PFSK-1 (cell line): ENCODE measurements around the gene EPHA3. TPM values are rescaled to one million over a fixed set of nuclear protein-coding genes. Genes with fewer than 3 reads are reported as not detected.

Experiments
- FOXP2 ChIP-seq: optimal IDR thresholded peaks from 2 replicates; pipeline ENCODE3; 2011; ENCODE audit warnings: borderline replicate concordance, control low read depth, inconsistent platforms; ENCODE audit not compliant: insufficient read depth; ENCODE audit errors: extremely low read length, extremely low read depth
- POLR2AphosphoS5 ChIP-seq: IDR thresholded peaks from 2 replicates; pipeline ENCODE4 v1.6.1; 2012; ENCODE audit warnings: low read depth, mild to moderate bottlenecking, control low read depth, low read length, moderate library complexity
- SIN3A ChIP-seq: IDR thresholded peaks from 2 replicates; pipeline ENCODE4 v1.6.1; 2012; ENCODE audit warnings: mild to moderate bottlenecking, low read length, moderate library complexity, borderline replicate concordance; ENCODE audit not compliant: insufficient read depth
- TAF1 ChIP-seq: IDR thresholded peaks from 2 replicates; pipeline ENCODE4 v1.6.1; 2012; ENCODE audit warnings: low read length, control low read depth, borderline replicate concordance; ENCODE audit not compliant: insufficient read depth
- polyA plus RNA-seq: library from polyadenylated mRNA; unstranded; fragments of >200 nt; gene quantifications from one replicate; pipeline ENCODE4 v1.2.1, GENCODE V29; 2012; ENCODE audit warnings: low read depth, missing spikeins; ENCODE audit not compliant: insufficient read length
- TF ChIP-seq, protein P1 (sequence below), 2 experiments: IDR thresholded peaks; 2 replicates each; pipeline versions ENCODE4 v1.6.1 to v1.8.0; 2011 to 2012; ENCODE audit warnings: low read depth in 2 of 2, low read length in 2 of 2, control low read depth in 1 of 2, inconsistent platforms in 1 of 2, mild to moderate bottlenecking in 1 of 2, moderate library complexity in 1 of 2; ENCODE audit not compliant: insufficient read depth in 1 of 2

Gene EPHA3
- polyA plus RNA-seq, result 5.4 TPM

DNA sequence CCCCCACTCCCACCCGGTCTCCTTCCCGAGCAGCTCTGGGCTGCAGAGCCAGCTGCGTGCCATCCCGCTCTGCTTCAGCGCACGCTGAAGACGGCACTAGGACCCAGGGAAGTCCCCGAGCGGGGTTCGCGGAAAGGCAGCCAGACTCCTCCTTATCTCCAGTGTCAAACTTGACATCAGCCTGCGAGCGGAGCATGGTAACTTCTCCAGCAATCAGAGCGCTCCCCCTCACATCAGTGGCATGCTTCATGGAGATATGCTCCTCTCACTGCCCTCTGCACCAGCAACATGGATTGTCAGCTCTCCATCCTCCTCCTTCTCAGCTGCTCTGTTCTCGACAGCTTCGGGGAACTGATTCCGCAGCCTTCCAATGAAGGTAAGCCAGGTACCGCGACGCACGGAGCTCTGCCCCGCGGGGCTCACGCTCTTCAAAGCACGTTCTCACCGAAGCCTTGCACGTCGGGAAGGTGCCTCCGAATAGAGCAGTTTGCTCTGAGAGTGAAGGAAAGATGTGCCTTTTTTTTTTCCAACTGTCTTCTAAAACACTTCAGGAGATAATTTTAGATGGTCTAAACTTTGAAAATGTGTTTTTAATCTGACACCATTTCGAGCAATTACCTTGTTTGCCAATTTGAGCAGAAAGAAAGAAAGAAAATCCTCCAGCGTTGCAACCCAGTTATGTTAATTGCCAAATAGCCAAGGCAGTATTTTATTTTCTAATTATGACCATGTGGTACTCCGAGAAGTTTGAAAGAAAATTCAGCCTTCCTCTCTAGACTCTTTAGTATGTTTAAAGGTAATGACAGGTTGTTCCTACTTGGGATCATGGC is at the start of gene EPHA3:
TSS of gene EPHA3 (plus strand) at position 161 of the 830 bp plus-strand sequence. CDS start at position 289, 128 bp downstream.
- peak; percentile 78; the same call in 1 of the 2 replicates for TF ChIP-seq POLR2AphosphoS5
- peak; percentile 92 for TF ChIP-seq FOXP2
- peak; percentile 96; the same call in 1 of the 2 replicates for TF ChIP-seq SIN3A
- TF ChIP-seq, protein P1, sequence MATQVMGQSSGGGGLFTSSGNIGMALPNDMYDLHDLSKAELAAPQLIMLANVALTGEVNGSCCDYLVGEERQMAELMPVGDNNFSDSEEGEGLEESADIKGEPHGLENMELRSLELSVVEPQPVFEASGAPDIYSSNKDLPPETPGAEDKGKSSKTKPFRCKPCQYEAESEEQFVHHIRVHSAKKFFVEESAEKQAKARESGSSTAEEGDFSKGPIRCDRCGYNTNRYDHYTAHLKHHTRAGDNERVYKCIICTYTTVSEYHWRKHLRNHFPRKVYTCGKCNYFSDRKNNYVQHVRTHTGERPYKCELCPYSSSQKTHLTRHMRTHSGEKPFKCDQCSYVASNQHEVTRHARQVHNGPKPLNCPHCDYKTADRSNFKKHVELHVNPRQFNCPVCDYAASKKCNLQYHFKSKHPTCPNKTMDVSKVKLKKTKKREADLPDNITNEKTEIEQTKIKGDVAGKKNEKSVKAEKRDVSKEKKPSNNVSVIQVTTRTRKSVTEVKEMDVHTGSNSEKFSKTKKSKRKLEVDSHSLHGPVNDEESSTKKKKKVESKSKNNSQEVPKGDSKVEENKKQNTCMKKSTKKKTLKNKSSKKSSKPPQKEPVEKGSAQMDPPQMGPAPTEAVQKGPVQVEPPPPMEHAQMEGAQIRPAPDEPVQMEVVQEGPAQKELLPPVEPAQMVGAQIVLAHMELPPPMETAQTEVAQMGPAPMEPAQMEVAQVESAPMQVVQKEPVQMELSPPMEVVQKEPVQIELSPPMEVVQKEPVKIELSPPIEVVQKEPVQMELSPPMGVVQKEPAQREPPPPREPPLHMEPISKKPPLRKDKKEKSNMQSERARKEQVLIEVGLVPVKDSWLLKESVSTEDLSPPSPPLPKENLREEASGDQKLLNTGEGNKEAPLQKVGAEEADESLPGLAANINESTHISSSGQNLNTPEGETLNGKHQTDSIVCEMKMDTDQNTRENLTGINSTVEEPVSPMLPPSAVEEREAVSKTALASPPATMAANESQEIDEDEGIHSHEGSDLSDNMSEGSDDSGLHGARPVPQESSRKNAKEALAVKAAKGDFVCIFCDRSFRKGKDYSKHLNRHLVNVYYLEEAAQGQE (IDR thresholded peaks at IDR 0.05; ENCODE audit: insufficient read depth in 1 of 2, low read depth in 2 of 2, low read length in 2 of 2), result no peak
- TF ChIP-seq TAF1, result peak; percentile 77; the same call in 1 of the 2 replicates

DNA sequence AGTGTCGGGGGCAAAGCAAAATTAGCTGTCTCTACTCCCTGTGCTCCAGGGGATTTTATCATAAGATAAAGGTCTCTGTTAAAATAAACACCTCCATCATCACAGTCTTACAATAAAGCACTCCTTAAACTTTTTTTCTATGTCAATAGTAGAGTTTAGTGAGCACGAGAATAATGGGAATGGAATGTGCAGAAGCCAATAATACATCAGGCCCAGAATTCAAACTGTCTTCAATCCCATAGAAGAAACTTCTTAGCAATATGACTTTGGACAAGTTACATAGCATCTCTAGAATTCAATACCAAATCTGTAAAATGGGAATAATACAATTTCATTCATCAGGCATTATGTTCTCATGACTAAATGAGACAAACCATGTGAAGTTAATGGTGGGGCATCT is 49.0 kb upstream of the EPHA3 start:
- TF ChIP-seq, protein P1 (IDR thresholded peaks at IDR 0.05; ENCODE audit: insufficient read depth in 1 of 2, low read depth in 2 of 2, low read length in 2 of 2), result no peak
- TF ChIP-seq POLR2AphosphoS5 (no peak), FOXP2 (no peak), TAF1 (no peak), SIN3A (no peak)

DNA sequence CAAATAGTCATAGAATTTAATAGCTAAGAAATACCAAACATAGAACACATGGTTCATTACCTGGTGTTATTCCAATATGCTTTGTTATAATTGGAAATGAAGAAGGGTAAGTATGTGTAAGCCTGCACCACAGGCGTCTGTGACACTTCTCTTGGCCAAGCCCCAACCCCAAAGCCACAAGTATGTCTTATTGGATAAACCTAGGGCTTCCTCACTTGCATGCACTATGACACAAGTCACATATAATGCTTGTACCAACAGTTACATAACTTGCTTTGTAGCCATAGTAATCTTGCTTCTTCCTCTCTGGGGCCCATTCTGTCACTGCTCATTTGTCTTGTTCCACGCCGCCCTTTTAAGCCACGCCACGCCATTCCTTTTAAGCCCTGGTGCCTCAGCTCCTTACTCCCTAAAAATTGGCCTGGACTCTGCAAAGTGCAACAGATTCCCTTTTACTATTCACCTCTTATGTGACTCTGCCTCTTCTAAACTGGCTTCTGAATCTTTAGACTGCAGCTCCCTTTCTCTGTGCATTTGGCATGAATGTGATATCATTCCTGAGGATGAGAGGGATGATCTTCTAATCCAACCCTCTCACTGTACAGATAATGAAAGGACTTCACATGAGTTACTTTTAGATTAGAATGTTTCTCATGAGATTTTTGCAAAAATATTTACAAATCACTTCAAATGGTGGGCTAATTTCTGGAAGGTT is 48.1 kb upstream of the EPHA3 start:
- TF ChIP-seq POLR2AphosphoS5 (no peak), TAF1 (no peak), FOXP2 (no peak), SIN3A (no peak)
- TF ChIP-seq, protein P1 (IDR thresholded peaks at IDR 0.05; ENCODE audit: insufficient read depth in 1 of 2, low read depth in 2 of 2, low read length in 2 of 2), result no peak

DNA sequence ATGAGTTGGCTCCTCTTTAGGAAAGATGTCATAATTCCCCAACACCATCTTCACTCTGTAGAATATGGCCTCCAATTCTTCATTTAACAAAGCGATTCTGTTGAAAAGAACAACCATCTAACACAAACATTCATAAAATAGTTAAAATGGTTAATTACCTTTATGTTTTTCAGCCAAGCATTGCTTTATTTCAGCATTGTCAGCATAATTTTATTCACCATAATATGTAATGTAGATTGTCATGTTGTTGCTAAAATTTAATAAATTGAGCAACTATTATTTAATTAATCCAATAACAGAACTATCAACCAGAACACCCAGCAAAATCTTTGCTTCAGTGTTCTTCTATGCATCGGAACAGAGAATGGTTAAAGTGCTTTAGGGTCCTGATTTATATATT is 46.2 kb upstream of the EPHA3 start:
- TF ChIP-seq, protein P1 (IDR thresholded peaks at IDR 0.05; ENCODE audit: insufficient read depth in 1 of 2, low read depth in 2 of 2, low read length in 2 of 2), result no peak
- TF ChIP-seq SIN3A (no peak), POLR2AphosphoS5 (no peak), TAF1 (no peak), FOXP2 (no peak)
